Stimulated activated CD8-positive, alpha-beta memory T cell treated with anti-CD3 and anti-CD28 coated beads, Interleukin-15, amount 100 ng/mL, for 4 hours (primary cell): ENCODE data around the gene DHX35.
A peak's percentile ranks its signal among the peaks of the same experiment; 100 is the strongest.

ENCODE experiments used
- DNase-seq, 2 donors: peaks; one replicate each; pipeline ENCODE4 v3.0.0-alpha.2; 2020; ENCODE audit warnings: low read depth in 2 of 2

The DHX35 gene

DNA sequence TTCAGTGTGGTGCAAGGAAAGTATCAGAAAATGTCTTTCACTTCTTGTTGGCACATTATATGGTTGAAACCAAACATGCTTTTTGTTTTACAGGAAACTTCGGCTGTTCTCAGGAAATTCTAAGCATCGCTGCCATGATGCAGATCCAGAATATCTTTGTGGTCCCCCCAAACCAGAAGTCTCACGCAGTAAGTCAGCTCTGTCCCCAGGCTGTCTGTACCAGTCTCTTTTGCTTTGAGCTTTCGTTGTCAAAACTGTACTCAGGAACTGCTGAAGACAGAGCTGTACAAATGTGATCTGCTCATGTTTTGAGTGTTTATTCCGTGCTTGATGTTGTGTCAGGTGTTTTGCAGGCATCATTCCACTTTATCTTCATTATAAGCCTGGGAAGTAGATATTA is 59.6 kb downstream of the DHX35 start:
- DNase-seq, result no peak

GRCh38 chr20:39025883-39026282 is 63.7 kb downstream of the DHX35 start:
- no peak for DNase-seq

DNA sequence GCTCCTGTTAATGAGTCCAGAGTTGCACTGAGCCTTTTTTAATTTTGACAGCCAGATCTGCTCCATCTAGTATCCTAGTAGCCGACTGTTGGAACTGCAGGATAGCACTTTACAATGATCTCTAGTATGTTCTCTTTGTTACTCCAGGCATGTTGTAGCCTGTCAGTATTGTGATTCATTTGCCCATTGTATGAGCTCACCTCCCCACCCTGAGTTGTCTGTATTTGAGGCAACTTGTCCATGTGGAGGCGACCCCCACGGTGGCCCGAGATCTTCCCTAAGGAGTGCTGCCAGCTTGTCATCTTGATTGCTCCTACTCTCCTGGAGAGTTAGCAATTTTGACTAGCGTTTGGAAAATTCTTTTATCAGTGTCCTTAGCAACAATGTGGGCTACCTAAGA is 67.2 kb downstream of the DHX35 start:
- no peak for DNase-seq

DNA sequence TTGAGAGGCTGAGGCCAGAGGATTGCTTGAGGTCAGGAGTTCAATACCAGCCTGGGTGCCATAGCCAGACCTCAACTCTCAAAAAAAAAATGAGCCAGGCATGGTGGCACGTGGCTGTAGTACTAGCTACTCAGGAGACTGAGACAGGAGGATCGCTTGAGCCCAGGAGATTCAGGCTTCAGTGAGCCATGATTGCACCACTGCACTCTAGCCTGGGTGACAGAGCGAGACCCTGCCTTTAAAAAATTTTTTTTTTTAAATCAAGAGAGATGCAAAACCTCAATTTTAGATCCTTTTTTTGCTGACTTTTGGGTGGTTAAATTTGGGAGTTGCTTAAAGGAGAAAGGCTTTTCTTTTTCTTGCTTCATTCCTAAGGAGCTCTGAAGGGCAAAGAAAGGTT is 70.9 kb downstream of the DHX35 start:
- DNase-seq, result no peak

GRCh38 chr20:39036011-39036410 is 73.9 kb downstream of the DHX35 start:
- DNase-seq, result no peak

- no peak for DNase-seq
Measured at GRCh38 chr20:39036851-39037250, 74.7 kb downstream of the DHX35 start.

- DNase-seq, result no peak
Measured at GRCh38 chr20:39038047-39038446, 75.9 kb downstream of the DHX35 start.

DNA sequence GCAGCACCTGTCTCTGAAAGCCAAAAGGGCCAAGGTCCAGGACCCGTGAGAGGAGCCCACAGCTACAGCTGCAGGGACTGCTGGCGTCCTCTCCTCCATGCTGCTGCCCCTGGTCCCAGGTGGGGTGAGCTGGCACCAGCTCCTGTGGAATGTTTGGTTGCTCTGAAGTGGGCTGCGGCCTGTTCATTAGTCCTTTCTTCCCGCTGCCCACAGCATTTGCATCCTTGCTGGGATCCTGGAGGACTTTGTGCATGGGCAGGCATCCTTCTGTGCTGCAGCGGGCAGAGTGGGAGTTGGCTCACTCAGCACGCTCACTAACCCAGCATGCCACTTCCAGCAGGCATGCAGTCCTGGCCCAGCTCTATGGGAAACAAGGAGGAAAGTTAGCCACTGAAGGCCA is 76.4 kb downstream of the DHX35 start:
- DNase-seq, result no peak

DNA sequence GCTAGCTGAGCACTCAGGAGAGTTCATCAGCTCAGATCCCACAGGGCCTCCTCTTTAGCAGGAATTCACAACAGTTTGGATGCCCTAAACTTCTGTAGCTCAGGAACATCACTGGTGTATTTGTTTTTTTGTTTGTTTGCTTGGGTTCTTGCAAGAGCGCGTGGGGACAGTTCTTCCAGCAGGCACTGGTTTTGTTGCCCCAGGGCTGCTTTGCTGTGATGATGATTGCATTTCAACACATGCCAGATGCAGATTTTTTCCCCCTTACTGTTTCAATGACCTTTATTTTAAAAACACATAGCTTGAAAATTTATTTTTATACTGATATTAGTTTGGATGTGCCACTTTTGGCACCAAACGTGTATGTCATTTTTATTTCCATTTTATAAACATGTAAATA is 77.1 kb downstream of the DHX35 start:
- no peak for DNase-seq

- no peak for DNase-seq
Measured at GRCh38 chr20:39040116-39040515, 78.0 kb downstream of the DHX35 start.

DNA sequence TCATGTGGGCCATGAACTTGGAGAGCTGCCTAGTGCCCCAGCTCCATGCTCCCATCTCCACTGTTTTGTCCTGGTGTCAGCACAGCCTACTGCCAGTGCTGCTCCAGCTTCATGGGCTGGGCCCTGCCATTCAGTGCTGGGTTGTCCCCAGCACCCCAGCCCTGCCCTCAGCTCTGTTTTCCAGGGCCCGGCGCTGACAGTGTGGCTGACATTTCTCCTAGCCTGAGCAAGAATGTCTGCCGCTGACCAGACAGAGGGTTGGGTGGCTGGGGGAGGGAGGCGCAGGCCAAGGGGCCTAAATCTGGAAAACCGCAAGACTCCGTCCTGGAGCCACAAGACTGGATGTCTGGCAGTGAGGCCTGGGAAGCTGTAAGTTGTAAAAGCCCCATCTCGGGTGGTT is 78.9 kb downstream of the DHX35 start:
- DNase-seq, result no peak

- no peak for DNase-seq
Measured at GRCh38 chr20:39042279-39043150, 80.4 kb downstream of the DHX35 start.

DNA sequence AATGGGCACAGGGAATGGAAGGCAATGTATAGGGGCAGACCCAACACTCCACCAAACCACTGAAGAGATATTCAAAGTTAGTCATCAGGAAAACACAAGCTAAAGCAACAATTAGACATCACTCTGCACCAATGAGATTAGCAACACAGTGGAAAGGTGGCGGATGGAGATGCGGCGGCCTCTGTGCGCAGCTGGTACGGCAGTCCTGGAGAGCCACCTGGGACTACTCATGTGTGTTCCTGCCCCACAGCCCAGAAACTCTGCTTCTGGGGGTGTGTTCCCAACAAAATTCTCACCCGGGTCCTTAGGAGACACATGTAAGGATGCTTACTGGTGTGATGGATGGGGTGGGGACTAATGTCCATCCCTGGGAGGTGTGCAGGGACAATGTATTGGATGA is 82.4 kb downstream of the DHX35 start:
- no peak for DNase-seq

DNA sequence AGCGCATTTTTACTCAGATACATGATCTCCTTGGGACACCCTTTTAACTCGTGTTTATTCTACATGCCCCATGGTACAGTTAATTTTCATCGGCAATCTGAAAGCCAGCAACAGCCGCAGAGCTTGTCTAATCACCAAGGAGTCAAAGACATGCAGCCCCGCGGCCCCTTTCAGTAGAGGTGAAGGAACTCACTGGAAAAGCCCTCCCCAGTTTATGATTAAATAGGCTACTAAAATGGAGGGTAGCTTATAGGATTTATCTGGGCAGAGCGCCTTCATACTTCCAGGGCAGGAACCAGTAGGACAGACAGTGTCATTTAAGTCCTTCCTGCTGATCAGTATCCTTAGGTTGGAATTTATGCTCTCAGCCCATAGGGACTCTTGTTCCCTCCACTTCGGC is 83.5 kb downstream of the DHX35 start:
- DNase-seq, result no peak

- no peak for DNase-seq
Measured at GRCh38 chr20:39047417-39047985, 85.4 kb downstream of the DHX35 start.

- peak; percentile 19 to 41 for DNase-seq
Measured at GRCh38 chr20:39048000-39048696, 86.0 kb downstream of the DHX35 start.

GRCh38 chr20:39049148-39049547 is 87.0 kb downstream of the DHX35 start:
- no peak for DNase-seq

- peak; percentile 51 to 57 for DNase-seq
Measured at GRCh38 chr20:39049684-39050554, 87.8 kb downstream of the DHX35 start.

- no peak for DNase-seq
Measured at GRCh38 chr20:39050555-39050902, 88.4 kb downstream of the DHX35 start.

- no peak for DNase-seq
Measured at GRCh38 chr20:39052676-39053075, 90.5 kb downstream of the DHX35 start.

DNA sequence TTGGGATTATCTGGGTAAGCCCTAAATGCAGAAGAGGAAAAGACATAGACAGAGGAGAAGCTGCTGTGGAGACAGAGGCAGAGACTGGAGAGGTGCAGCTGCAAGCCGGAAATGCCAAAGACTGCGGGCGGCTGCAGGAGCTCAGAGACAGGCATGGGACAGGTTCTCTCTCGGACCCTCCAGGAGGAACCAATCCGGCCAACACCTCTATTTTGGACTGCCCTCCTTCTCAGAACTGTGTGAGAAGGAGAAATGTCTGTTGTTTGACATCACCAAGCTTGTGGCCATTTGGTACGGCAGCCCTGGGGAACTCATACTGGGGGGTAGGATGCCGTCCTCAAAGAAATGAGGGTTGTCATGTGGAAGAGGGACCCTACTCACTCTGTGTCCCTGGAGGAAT is 95.0 kb downstream of the DHX35 start:
- no peak for DNase-seq

DNA sequence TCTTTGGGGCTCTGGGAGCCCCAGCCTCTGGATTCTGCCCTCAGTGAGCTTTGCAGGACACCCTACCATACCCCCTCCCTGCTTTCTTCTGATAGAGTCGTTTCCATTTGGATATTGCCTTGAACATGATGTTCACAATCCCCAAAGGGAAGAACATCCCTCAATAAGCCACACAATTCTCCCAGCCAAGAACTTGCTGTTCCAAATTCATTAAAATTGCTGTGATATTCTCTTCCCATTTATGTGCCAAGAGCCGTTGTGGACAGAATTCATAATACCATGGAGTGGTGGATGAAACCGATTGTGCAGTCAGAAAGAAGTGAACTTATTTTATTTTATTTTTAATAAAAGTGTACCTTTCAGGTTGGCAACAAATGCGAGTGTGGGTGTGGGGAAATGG is 95.8 kb downstream of the DHX35 start:
- DNase-seq, result no peak
